GM12872 (cell line): ENCODE data around the gene LRFN4.

Experiments used
- CTCF ChIP-seq: IDR thresholded peaks from 3 replicates; pipeline ENCODE4 v1.5.1; 2011; ENCODE audit warnings: low read depth, mild to moderate bottlenecking, low read length, moderate library complexity; ENCODE audit not compliant: insufficient read depth

Gene LRFN4

DNA sequence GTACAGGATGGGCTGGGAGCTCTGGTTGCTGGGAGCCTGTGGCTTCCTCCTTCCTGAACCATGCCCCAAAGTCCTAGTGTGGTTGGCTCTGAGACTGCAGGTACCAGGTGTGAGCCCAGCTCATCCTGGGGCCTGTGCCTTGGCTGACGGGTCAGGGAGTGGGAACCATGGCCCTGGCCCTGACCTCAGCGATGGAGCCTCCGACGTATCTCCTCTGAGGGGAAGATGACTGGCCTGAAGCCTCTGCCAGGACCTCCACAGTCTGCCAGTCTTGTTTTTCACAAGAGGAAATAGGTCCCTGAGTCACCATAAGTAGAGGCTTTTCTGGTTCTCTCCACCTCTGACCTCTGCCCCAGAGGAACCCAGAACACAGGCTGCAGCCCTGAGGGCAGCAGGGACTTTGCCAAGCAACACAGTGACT lies 10.2 kb upstream of the LRFN4 start:
- no peak for TF ChIP-seq CTCF

GRCh38 chr11:66847461-66848232 lies 9.2 kb upstream of the LRFN4 start:
- TF ChIP-seq CTCF = no peak

GRCh38 chr11:66848671-66849500 lies 8.0 kb upstream of the LRFN4 start:
- TF ChIP-seq CTCF = no peak

DNA sequence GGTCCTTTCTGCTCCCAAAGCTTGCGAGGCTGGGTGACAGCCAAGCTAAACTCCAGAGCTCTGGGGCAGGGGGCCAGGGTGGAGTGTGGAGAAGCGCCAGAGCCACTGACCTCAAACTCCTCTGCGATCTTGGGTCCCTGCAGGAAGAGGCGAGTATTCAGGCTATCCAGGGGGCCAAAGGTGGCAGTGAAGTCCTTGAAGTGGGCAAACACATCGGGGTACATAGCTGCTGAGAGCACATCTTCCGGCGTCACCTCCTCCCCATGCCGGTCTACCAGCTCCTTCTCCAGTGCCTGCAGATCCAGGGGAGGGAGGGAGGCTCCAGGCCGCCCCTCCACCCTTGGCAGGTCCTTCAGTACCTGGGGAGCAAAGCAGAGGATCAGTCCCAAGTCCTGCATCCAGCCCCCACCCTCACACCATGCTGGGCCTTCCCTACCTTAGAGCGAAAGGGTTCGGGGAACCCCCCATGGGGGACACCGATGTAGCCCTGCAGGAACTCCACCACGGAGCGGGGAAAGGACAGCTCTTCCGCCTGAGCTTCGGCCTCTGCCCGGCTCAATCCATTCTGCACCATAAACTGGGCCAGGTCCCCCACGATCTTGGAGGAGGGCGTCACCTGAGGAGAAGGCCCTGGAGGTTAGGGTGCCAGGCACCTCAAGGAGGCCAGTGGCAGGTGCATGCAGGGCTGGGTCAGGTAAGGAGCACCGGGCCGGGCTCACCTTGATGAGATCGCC lies 7.2 kb upstream of the LRFN4 start:
- TF ChIP-seq CTCF = no peak

GRCh38 chr11:66850235-66850587 lies 6.7 kb upstream of the LRFN4 start:
- TF ChIP-seq CTCF = no peak

GRCh38 chr11:66850588-66851238 lies 6.2 kb upstream of the LRFN4 start:
- TF ChIP-seq CTCF = no peak

DNA sequence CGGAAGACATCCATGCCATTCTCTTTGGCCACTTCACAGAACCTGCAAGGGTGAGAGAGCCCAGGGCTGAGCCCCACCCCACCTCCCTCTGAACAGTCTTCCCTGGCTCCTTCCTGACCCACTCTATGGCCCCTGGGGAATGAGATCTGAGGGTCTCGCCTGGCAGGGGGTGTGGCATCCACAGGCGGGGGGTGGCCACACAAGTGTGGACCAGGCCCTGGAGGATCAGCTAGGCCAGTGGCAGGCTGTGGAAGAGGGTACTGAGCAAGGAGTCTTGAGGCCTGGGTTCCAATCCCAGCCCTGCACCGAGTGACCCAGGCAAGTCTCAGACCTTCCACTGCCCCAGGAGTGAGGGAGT lies 5.6 kb upstream of the LRFN4 start:
- TF ChIP-seq CTCF = no peak
